ENCODE results near the gene SHISA4.
"Not testable (repeated sequence)": the region's sequence is repeated elsewhere in the genome, so short reads cannot be mapped to it uniquely, and the experiment has no call there.

Gene SHISA4, protein sequence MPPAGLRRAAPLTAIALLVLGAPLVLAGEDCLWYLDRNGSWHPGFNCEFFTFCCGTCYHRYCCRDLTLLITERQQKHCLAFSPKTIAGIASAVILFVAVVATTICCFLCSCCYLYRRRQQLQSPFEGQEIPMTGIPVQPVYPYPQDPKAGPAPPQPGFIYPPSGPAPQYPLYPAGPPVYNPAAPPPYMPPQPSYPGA

DNA sequence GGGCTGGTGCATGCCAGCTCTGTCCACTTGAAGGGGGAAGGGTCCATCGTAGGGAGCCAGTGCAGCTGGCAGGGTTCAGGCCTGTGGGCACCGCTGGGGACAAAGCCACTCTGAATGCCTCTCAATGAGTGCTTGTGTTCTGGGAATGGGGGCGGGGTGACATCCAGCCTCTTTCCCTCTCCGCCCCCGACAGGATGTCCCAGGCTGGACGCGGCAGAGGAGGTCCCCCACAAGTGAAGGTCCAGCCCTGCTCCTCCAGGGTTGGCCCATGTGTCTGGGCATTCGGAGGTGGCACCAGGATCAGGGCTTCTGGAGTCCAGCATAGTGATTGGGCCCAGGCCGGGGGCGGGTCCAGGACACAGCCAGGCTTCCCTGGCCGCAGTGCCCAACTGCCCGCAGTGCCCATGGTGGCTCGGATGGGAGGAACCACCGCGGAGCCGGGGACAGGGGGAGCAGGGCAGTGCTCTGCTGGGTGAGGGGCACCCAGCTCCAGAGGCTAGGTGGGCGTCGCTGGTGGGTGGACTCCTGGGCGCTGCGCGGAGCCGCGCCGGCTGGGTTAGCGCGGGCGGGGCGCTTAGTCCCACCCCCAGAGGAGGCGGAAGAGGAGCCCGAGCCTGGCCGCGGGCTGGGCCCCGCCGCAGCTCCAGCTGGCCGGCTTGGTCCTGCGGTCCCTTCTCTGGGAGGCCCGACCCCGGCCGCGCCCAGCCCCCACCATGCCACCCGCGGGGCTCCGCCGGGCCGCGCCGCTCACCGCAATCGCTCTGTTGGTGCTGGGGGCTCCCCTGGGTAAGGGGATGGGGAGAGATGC lies at the start of gene SHISA4:
Gene SHISA4 (plus strand): TSS at position 617 of the 808 bp plus-strand sequence. CDS start 97 bp downstream, at position 714.
- DNase-seq (ENCODE audit: low read depth): peak; percentile 78

DNA sequence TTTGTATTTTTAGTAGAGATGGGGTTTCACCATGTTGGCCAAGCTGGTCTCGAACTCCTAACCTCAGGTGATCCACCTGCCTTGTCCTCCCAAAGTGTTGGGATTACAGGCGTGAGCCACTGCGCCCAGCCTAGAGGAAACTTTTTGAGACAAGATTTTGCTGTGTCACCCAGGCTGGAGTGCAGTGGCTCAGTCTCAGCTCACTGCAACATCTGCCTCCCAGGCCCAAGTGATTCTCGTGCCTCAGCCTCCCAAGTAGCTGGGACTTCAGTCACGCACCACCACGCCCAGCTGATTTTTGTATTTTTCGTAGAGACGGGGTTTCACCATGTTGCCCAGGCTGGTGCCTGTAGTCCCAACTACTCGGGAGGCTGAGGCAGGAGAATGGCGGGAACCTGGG lies 49.6 kb upstream of the SHISA4 start:
- not testable (repeated sequence) for DNase-seq (ENCODE audit: low read depth)

DNA sequence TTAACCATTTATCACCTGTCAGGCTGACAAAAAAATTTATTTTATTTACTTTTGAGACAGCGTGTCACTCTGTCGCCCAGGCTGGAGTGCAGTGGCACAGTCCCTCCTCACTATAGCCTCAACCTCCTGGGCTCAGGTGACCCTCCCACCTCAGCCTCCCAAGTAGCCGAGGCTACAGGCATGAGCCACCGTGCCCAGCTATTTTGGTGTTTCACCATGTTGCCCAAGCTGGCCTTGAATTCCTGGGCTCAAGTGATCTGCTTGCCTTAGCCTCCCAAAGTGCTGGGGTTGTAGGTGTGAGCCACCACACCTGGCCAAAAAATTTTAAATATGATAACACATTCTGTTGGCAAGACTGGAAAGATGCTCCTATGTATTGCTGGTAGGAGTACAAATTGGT lies 48.6 kb upstream of the SHISA4 start:
- no peak for DNase-seq (ENCODE audit: low read depth)

DNA sequence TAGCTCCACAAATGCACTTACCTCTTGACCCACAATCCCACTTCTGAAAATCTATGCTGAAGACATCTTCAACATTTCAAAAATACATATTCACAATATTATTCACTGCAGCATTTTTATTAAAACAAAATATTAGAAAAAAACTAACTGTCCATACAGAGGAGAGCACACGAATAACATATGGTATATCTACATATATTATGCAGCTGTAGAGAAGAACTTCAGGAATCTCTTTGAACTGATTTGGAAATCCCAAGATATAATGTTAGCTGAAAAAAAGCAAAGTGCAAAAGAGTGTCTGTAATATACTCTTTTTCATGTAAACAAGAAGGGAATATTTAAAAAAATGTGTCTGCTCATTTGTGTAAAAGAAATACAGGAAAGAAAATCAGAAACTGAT lies 48.2 kb upstream of the SHISA4 start:
- no peak for DNase-seq (ENCODE audit: low read depth)

DNA sequence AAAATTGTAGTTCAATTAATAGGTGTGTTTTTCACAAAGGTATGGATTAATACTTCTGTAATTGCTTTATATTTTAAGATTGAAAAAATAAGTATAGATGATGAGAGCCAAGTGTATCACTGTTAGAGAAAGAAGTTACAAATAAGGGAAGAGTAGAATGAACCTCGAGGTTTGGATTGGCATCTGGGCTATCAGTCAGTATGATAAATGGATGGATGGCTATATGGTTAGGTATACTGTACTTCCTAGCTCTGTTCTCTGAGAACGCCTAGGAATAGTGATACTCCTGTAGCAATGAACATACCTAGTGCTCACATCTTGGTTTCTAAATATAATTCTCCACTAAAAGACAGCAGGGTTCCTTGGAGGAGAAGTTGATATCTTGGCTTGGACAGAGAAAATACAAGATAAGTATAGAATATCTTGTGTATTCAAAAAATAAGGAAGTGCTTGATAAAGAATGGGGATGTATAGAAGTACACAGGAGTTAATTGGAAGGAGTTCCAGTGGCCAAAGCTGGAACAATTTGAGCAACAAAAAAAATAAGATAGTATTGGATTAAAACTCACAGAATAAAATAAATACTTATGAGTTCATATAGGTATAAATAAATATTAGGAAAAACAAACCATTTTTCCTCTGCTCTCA lies 47.3 kb upstream of the SHISA4 start:
- no peak for DNase-seq (ENCODE audit: low read depth)

DNA sequence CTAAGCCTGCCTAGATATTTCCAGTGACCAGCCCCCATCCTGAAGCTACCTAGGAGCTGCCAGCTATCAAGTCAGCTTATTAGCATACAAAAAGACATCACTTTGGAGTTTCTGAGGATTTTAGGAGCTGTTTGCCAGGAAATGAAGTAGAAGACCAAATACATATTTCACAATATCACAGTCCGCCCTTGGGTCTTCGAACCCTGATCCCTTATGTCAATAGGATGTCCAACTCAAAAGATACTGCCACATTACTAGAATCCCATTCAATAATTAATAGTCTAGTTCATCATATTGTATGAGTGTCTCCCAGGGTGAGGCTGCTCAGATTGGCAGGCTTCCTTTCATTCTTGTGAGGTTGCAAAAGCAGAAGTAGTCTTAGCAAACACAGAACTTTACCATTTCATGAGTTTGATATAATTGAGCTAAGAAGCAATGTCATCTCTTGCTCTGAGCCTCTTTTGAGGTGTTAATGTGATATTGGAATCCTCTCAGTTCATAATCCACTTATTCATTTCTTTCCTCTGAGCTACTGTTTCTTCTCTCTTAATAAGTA lies 46.1 kb upstream of the SHISA4 start:
- peak; percentile 22 for DNase-seq (ENCODE audit: low read depth)

DNA sequence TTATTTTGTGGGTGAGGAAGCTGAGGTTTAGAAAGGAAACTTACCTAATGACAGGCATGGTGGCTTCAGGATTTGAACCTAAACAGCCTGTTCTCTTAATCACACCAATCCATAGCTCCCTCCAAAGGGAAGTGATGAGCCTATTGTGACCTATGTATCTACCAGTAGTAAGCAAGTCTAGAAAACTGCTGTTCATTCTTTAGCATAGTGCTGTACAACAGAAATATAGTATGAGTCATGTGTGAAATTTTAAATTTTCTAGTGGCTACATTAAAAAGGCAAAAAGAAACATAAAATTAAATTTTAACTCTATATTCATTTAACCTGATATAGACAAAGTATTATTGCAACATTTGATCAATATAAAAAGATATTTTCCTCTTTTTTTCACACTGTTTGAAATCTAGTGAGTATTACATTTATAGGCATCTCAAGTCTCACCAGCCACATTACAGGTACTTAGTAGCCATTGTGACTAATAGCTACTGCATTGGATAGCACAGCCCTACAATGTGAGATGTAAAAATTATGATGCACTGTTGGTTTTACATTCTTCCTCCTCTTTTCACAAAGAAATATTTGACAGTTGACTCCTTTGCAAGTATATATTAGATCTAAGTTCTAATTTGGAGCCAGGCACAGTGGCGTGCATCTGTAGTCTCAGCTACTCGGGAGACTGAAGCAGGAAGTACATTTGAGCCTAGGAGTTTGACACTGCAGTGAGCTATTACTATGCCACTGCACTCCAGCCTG lies 43.2 kb upstream of the SHISA4 start:
- no peak for DNase-seq (ENCODE audit: low read depth)

DNA sequence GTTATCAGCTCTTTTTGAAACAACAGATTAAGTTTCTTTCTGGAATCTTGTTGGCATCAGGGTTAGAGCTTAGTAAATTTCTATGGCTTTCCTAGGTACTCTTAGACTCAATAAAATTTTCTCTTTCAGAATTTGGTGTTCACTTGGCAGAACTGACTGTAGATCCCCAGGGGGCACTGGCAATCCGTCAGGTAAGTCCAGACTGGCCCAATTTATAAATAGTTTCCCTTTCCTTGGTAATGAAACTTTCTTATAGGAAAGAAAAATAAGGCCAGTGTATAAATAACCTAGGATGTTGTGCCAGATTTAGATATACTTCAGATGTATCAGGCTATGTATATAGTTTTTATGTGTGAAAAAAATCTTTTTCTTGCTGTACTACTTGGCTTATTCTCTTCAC lies 41.5 kb upstream of the SHISA4 start:
- DNase-seq (ENCODE audit: low read depth): no peak

DNA sequence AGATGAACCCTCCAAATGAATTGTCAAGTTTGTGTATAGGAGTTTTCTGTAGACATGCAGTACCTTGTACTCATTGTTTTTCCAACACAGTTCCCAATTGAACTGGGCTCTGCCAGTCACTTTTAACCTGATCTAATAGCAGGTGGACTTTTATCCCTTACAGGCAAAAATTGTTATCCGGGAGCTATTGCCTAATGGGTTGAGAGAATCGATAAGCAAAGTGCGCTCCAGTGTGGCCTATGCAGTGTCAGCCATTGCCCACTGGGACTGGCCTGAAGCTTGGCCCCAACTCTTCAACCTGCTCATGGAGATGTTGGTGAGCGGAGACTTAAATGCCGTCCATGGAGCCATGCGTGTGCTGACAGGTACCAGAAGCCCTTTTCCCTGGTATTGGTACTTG lies 40.5 kb upstream of the SHISA4 start:
- DNase-seq (ENCODE audit: low read depth): no peak

DNA sequence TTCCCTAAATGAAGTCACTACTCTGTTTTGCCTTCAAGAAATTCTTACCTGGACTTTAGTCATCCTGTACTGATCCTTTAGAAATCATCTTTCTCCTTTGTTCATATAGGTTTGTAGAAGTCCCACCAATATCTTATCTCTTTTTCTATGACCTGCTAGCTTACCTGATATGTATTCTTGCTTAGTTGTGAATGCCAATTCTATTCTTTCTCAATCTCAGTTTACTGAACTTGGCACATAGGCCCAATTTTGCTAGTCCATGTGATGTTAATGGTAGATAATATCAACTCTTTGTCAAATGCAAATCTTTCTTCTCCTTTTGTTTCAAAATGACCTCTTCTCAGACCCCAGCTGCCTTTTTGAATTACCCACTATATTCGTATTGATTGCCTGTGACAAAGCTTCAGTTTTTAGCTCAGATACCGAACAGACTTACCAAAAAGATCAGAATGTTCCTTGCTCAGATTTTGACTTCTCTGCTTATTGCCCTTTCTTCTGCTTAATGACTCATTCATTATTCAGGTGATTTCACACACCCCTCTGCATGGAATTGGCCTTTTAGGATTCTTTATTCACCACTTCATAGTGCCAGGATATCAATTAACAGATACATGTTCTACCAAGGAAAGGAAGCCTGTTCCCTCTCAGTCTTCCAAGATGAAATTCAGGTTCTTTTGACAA lies 39.2 kb upstream of the SHISA4 start:
- DNase-seq (ENCODE audit: low read depth): no peak

DNA sequence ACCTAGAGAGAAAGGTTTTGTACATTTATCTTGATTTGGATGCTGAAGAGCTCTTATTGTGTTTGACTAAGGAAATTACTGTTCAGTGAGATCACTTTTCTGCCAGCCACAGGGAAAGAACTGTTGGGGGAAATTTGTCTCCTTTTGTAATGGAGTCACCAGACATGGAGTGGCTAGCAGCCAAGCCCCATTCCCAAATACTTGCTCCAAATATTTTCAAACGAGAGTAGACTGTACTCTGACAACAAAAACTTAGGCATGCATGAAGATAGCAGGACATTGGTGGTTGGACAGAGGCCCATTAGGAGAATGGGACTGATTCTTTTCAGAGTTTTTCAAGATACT lies 38.7 kb upstream of the SHISA4 start:
- peak; percentile 63 for DNase-seq (ENCODE audit: low read depth)

DNA sequence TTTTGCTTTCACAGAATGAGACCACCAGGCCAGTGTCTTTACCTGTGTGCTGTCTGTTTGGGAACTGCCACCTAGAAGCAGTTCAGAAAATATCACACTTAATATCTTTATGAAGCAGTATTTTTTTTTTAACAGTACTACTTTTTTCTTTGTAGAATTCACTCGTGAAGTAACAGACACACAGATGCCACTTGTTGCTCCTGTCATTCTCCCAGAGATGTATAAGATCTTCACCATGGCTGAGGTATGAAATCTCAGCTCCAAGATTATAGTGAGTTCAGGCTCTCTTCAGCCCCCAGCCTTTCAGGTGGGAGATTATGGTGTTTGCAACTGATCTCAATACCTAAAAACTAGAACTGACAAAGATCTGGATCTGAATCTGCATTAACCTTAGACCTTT lies 36.7 kb upstream of the SHISA4 start:
- no peak for DNase-seq (ENCODE audit: low read depth)

DNA sequence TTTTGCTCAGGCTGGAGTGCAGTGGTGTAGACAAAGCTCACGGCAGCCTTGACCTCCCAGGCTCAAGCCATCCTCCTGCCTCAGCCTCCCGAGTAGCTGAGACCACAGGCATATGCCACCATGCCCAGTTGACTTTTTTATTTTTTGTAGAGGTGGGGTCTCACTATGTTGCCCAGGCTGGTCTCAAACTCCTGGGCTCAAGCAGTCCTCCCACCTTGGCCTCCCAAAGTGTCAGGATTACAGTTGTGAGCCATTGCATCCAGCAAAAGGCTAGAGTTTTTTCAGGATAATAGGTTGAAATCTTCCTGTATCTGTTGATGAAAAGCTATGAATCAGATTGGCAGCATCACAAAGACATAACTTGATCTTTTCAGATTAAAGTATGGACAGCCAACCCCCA lies 32.0 kb upstream of the SHISA4 start:
- not testable (repeated sequence) for DNase-seq (ENCODE audit: low read depth)

DNA sequence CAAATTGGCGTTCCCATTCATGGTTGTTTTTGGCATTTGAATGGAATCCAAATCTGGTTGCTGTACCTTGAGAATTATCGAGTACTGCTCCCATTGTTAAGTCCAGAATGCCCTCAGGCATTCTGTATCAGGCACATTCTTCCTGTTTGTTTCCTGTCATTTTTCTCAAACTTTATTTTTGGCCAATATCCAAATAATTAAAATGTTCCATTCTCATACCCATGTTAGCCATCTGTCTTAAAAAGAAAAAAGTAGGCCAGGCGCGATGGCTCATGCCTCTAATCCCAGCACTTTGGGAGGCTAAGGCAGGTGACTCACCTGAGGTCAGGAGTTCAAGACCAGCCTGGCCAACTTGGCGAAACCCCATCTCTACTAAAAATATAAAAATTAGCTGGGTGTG lies 29.3 kb upstream of the SHISA4 start:
- DNase-seq (ENCODE audit: low read depth): no peak

DNA sequence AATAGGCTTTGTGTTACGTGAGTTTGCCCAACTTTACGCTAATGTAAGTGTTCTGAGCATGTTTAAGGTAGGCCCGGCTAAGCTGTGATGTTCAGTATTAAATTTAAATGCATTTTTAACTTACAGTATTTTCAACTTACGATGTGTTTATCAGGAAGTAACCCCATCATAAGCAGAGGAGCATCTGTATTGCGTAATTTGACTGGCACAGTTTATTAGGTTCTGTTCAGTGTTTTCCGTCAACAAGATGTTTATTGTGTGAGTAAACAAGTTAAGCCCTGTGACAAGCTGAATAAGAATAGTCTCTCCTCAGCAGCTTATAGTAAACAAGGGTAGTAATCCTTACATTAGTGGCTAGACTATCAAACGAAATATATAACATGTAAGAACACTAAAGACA lies 27.2 kb upstream of the SHISA4 start:
- DNase-seq (ENCODE audit: low read depth): no peak

DNA sequence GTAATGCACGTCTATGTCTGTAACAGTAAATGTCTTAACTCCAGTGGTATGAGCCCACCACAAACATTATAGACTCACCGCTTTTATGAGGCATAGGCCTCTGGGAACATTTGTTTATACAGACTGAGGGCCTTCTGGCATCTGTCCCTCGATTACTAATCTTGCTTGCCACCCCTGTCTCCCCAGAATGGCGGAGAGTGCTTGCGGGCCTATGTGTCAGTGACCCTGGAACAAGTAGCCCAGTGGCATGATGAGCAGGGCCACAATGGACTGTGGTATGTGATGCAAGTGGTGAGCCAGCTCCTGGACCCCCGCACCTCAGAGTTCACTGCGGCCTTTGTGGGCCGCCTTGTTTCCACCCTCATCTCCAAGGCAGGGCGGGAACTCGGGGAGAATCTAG lies 18.3 kb upstream of the SHISA4 start:
- DNase-seq (ENCODE audit: low read depth): no peak

DNA sequence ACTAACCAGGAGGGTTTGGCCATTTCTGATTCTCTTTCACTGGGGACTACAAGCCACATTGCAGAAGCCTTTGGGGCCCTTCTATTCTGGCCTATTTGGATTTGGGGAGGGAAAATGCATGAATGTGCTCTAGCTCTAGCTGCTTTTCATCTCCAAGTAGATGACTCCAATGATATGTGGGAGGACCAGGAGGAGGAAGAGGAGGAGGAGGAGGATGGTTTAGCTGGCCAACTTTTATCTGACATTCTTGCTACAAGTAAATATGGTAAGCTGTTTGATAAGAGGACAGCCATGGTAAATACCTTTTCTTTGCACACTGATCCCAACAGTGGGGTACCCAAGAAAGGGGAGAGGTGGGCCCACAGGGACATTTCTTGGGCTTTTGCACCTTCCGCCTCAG lies 14.0 kb upstream of the SHISA4 start:
- no peak for DNase-seq (ENCODE audit: low read depth)

DNA sequence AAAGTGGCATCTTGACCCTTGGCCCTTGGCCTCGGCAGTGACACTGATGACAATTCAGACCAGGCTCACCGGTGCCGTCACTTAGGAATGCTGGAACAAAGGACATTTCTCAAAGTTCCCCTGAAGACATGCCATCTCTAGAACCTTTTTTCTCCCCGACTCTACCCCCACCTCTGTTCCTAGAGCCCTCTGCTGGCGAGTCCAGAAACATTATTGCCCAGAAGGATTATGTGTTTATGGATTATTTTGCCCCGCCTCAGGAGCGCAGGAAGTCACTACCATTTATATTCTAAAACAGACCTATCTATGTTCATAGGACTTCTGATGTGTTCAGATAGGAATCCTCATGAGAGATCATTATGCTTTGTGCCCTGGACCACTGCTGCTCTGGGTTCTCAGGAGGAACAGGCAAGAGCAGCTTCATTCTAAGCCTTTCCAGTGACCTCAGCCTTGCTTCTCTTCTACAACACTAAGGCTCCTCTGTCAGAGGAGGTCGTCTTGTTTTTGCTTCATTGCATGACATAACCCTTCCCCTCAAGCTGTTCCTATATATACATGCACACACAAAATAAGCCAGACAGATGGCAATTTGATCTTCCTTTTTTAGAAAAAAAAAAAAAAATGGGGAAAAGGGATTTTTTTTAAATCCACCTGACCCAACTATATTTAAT lies 12.4 kb upstream of the SHISA4 start:
- no peak for DNase-seq (ENCODE audit: low read depth)

DNA sequence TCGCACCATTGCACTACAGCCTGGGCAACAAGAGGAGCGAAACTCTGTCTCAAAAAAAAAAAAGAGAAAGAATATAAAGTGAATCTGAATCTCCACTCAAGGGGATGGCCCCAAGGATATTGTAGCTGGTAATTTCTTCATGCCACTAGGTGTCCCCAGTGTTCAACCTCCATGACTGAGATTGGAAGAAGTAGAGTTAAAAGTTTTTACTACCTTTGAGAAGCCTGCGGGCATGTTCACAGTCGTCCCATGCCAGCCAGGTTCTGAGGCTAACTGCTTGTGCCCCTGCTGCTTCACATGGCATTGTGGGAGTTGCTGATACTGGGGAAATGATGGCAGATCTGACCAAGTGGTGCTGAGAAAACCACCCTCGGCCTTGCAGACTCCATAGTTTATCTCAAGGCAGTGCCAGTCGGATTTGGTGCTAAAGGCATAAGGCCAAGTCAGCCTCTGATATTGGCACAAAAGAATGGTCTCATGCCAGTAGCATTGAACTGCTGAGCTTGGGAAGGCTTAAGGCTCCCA lies 10.8 kb upstream of the SHISA4 start:
- peak; percentile 38 for DNase-seq (ENCODE audit: low read depth)

DNA sequence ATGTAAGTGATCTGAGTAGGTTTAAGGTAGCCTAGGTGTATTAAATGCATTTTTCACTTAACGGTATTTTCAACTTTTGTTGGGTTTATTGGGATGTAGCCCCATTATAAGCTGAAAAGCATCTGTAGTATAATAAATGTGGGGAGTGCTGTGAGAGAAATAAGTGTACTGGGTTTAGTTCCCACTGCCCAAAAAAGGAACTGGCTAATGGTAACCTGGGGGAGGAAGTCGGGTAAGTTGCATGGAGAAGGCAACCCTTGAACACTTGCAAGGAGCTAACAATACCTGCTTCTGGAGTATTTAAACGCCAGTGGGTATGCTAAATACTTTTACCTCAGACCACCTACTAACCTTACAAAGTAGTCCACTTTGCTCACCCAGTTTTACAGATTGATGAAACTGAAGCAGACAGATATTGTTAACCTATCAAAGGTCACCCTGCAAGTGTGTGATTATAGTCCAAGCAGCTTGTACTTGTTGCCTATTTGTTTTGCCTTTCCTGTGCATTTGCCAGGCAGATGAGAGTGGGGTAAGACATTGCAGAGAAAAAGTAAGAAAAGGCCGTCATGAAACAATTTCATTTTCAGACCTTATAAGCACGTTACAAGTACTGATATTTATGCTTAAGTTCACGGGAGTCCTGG lies 7.6 kb upstream of the SHISA4 start:
- no peak for DNase-seq (ENCODE audit: low read depth)
